HL-60/S4 treated with retinoic acid at 250 ng/mL for 4 days and 3 days (cell line): ENCODE measurements around the gene ZFP1.

Source experiments
- in situ Hi-C: fragments of 300-500 bp; cut with MboI; formaldehyde crosslinking; loops from 2 replicates; pipeline ENCODE4 v1.7.0; 2022; ENCODE audit warnings: low sequenced_read_pairs

The ZFP1 gene

DNA sequence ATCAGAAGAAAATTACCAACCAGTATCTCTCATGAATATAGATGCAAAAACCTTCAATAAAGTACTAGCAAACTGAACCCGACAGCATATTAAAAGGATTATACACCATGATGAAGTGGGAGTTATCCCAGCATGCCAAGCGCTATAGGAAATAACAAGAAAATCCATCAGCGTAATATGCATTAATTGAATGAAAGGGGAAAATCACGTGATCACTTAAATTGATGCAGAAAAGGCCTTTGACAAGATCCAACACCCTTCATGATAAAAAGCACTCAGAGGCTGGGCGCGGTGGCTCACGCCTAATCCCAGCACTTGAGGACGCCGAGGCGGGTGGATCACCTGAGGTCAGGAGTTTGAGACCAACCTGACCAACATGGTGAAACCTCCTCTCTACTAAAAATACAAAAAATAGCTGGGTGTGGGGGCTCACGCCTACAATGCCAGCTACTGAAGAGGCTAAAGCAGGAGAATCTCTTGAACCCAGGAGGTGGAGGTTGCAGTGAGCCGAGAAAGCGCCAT lies 53.8 kb downstream of the ZFP1 start:
- in situ Hi-C loops: loop anchor here (25.0 kb wide), 1 partner anchor 185 kb away; no protein-coding TSS in a partner anchor

DNA sequence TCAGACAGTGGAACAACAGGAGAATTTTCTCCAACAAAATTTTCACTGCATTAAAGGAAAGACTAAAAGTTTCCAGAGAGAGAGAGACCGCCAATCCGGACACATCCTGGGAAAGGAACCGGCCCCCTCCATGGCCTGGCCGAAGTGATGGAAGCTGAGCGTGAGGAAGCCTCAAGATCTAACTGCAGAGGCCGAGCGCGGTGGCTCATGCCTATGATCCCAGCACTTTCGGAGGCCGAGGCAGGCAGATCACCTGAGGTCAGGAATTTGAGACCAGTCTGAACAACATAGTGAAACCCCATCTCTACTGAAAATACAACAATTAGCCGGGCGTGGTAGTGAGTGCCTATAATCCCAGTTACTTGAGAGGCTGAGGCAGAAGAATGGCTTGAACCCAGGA lies 54.8 kb downstream of the ZFP1 start:
- in situ Hi-C loops: loop anchor here (25.0 kb wide), 1 partner anchor 184 kb away; no protein-coding TSS in a partner anchor

DNA sequence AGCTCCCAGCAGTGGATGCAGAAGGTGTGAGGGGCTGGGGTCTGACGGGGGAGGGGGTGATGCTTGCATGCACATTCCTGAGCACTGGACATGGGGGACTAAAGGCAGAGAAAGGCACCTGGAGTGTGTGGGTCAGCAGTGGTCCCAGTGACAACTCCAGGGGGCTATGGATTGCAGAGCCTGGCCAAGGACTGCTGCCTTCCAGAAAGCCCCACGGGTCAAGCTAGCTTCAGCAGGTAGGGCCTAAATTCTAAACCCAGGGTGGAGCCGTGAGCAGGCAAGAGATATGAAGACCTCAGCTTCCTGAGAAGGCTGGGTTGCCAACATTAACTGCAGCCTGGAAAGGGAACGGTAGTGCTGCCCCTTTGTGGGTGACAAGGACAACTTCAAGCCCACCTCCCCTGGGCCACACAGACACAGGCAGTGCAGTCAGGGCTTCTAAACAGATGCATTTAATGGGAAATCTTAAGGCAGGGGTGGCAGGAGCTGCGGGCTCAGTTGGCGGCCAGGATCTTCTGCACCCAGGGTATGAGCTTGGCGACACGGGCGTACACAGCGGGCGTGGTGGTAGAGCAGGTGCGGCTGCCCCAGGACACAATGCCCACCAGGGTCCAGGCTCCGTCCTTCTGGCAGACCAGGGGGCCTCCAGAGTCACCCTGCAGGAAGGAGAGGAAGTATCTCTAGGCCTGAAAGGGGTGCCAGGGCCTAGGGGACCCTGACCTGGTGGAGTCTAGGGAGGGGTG lies 55.5 kb downstream of the ZFP1 start:
- in situ Hi-C loops: loop anchor here (25.0 kb wide), 1 partner anchor 183 kb away; no protein-coding TSS in a partner anchor

DNA sequence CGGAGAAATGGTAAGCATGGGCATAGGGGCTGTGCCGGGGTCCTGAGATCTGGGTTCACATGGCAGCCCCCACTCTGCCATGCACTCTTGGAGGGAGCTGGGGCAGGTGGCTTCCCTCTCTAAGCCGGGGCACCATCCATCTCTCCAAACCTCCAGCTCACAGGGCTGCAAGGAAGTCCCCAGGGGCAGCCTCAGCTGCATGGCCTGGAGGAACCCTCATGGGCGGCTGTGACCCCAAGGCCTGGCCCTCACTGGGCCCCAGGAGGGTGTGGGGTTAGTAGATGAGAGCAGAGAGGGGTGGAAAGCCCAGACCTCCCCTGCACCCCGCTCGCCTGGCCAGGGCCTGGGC lies 56.1 kb downstream of the ZFP1 start:
- in situ Hi-C loops: loop anchor here (25.0 kb wide), 1 partner anchor 183 kb away; no protein-coding TSS in a partner anchor

DNA sequence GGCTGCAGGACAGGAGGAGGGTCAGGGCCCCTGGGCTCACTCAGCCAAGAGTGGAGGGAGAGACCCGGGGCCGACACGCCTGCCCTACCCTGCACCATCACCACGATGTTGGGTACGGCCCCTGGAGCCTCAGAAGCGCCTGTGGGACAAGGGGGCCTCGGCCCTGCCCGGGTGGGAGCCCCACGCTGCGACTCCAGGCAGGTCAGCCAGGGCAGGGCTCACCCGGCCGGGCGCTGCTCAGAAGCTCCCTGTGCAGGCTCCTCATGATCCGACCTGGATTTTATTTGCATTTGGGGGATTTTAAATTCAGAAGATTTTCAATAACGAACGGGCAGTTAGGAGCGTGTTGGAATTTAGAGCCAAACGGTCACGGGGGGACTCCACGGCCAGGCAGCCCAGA lies 56.6 kb downstream of the ZFP1 start:
- in situ Hi-C loops: loop anchor here (25.0 kb wide), 1 partner anchor 182 kb away; no protein-coding TSS in a partner anchor

DNA sequence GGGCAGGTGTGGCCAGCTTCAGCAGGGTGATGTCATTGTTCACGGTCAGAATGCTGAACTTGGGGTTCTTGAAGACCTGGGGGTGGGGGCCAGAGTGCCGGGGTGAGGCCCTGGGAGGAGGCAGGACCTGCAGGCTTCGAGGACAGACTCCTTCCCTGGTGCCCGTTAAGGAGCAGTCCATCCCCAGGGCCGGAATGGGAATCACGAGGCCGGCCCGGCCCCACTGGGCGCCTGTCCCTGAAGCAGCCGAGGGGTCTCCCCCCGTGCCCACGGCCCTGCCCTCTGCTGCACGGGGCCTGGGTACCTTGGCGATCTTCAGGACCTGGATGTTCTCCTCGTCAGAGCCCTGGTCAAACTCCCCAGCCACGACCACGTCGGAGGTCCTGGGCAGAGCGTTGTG lies 57.1 kb downstream of the ZFP1 start:
- in situ Hi-C loops: loop anchor here (25.0 kb wide), 1 partner anchor 182 kb away; no protein-coding TSS in a partner anchor

DNA sequence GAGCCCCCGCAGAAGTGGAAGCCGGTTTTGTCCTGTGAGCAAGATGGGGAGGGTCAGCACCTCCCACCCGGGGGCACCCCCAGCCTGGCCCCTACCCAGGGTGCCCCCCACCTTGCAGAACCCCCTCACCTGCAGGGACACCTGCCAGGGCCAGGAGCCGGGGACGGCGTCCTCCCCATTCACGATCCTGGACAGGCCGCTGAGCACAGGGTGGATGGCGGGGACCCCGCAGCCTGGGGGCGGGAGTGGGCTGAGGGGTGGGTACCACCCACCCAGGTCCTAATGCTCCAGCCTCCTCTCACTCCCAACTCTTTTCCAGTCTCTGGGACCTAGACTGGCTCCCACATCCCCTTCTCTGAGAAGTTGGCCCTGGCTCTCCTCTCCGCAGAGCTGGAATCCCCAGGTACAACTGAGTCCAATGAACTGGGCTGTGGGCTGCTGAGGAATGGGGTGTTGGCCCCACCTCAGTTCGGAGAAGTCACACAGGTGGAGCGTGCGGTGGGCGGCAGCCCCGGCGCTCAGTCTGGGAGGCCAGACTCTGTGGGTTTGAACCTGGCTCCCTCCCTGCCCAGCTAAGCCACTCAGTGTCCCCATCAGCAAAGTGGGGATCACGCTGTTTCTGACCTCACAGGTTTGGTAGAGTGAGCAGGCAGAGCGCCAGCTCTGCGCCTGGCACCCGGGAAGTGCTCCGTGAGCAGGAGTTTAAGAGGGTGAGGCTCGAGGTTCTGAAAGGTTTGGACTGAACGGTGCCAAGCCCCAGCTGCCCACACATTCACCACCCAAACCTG lies 57.8 kb downstream of the ZFP1 start:
- in situ Hi-C loops: loop anchor here (25.0 kb wide), 1 partner anchor 181 kb away; no protein-coding TSS in a partner anchor

DNA sequence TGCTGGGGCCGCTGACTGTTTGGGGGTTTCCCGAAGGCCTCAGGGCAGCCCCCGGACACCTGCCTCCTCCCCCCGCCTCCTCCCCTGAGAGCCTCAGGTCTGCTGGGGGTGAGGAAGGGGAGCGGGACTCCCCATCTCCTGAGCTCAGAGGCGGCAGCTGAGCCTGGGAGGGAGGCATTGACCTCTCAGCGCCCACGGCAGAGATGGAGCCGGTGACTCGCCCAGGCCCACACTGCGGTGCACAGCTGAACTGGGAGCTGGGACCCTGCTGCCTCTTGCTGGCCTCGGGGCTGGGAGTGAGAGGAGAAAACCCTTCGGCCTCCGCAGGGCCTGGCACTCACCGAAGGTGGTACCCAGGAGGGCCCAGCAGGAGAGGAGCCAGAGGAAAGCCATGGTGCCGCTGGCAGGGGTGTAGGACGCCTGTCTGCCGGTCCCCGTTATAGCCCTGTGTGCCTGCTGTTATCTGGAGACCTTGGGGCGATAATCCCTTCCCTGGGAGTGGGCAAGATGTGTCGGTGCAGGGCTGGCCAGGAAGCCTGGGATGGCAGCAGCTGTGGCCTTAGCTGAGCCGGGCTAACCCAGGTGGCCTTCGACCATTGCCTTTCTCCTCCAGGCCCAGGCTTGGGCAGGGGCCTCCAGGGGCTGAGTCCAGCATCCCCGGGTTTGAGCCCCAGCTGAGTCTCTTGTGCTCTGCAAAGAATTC lies 58.6 kb downstream of the ZFP1 start, which contains the start of gene CTRB2:
Gene CTRB2 (minus strand): TSS at position 413 of the 703 bp plus-strand sequence. CDS start 20 bp downstream, at position 393.
- in situ Hi-C loops: loop anchor here (25.0 kb wide), 1 partner anchor 180 kb away; no protein-coding TSS in a partner anchor

DNA sequence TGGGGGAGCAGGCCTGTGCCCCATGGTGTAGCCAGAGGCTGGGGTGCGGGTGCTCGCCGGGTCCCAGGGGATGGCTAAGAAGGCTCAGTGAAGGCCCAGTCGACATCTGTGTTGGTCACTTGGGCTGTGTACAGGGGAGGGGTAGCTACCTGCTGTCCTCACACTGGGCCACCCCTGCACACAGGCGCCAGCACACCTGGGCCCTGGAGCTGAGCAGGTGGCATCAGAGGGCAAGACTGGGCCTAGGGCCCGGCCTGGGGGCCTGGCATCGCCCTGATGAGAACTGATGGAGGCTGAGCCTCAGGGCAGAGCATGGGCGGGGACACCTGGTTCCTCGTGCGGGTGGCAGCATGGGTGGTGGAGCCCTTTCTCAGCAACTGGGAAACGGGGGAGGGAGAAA lies 59.5 kb downstream of the ZFP1 start:
- in situ Hi-C loops: loop anchor here (25.0 kb wide), 1 partner anchor 179 kb away; no protein-coding TSS in a partner anchor

DNA sequence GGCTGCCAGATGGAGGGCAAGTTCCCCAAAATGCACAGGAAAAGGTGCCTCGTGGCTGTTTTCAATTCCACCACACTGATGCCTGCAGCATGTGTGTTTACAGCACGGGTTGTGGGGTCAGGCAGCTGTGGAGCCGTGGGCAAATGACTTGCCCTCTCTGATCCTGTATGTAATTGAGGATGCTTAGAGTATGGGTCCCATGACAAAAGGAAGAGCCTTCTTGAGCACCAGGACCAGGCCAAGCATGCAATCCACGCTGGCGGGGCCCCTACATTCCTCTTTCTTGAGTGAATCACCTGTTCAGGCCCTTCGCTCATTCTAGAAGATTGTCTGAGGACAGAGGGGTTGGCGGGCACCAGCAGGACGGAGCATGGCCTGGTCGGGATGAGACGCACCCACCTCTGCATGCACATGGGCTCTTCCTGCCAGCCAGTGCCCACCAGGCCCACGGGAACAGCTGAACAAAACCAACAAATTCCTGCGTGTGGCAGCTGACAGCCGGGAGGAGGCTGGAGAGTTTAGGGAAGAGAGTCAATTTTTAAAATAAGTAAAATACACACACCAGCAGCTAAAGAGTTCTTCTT lies 60.0 kb downstream of the ZFP1 start:
- in situ Hi-C loops: loop anchor here (25.0 kb wide), 1 partner anchor 179 kb away; no protein-coding TSS in a partner anchor

DNA sequence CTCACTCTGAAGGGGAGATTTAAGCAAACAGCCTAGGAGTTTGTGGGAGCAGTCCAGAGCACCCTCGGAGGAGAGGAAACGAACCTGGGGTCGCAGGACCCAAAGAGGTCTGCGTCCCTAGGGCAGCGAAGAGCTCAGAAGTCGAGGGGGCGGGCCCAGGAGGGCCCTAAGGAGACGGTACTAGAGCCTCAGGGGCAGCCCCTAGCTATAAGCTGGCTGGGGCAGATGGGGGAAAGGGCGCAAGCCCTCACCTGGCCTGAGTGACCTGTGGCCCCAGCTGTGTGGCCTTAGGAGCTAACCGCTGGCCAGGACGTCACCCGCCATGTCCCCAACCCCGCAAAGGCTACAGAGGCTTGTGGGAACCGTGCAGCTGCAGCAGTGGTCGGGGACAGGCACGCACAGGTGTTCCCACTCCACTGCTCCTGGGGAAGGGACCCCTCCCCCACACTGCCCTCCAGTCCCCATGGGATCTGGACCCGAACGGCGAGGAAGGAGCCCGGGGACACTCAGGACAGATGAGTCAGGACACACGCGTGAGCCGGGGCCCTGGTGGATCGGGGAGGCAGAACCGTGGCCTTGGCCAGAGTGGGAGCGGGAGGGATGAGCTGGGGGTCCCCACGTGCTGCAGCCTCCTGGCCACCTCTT lies 60.7 kb downstream of the ZFP1 start:
- in situ Hi-C loops: loop anchor here (25.0 kb wide), 1 partner anchor 178 kb away; no protein-coding TSS in a partner anchor

DNA sequence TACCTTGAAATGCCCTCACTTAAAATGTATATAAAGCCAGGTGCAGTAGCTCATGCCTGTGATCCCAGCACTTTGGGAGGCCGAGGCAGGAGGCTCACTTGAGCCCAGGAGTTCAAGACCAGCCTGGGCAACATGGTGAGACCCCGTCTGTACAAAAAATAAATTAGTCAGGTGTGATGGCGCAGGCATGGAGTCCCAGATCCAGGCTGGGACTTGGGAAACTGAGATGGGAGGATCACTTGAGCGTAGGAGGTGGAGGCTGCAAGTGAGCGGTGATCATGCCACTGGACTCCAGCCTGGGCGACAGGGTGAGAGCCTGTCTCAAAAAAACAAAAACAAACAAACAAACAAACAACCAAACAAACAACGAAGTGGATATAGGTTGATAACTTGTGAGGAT lies 61.2 kb downstream of the ZFP1 start:
- in situ Hi-C loops: loop anchor here (25.0 kb wide), 1 partner anchor 178 kb away; no protein-coding TSS in a partner anchor

DNA sequence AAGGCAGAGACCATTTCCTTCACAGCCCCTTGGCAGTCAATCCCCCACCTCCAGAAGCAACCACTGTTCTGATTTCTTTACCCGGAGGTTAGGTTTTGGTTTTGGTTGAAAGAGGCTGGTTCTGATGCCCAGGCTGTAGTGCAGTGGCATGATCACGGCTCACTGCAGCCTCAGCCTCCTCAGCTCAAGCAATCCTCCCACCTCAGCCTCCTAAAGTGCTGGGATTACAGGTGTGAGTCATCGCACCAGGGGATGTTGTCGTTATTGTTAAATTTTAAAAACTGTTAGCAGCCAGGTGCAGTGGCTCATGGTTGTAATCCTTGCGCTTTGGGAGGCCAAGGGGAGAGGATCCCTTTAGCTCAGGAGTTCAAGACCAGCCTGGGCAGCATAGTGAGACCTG lies 61.6 kb downstream of the ZFP1 start:
- in situ Hi-C loops: loop anchor here (25.0 kb wide), 1 partner anchor 177 kb away; no protein-coding TSS in a partner anchor

DNA sequence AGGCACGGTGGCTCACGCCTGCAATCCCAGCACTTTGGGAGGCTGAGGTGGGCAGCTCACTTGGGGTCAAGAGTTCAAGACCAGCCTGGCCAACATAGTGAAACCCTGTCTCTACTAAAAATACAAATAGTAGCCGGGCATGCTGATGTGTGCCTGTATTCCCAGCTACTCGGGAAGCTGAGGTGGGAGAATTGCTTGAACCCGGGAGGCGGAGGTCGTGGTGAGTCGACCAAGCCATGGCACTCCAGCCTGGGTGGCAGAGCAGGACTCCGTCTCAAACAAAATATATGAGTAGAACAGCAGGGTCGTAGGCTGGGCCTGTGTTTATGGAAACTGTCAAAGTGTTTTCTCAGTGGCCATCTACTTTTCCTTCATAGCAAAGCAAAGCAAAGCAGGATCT lies 63.0 kb downstream of the ZFP1 start:
- in situ Hi-C loops: loop anchor here (25.0 kb wide), 1 partner anchor 176 kb away; no protein-coding TSS in a partner anchor

DNA sequence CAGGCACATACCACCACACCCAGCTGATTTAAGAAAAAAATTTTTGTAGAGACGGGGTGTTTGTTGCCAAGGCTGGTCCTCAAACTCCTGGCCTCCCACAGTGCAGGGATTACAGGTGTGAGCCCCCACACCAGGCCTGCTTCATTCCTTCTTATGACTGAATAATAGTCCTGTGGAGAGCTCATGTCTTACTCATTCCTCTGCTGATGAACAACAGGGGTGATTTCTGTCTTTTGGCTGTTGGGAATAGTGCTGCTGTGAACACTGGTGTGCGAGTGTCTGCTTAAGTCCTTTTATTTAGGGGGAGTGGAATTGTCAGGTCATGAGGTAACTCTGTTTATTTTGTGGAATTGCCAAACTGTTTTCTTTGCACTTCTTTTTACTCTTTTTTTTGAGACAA lies 67.8 kb downstream of the ZFP1 start:
- in situ Hi-C loops: loop anchor here (25.0 kb wide), 1 partner anchor 171 kb away; no protein-coding TSS in a partner anchor

DNA sequence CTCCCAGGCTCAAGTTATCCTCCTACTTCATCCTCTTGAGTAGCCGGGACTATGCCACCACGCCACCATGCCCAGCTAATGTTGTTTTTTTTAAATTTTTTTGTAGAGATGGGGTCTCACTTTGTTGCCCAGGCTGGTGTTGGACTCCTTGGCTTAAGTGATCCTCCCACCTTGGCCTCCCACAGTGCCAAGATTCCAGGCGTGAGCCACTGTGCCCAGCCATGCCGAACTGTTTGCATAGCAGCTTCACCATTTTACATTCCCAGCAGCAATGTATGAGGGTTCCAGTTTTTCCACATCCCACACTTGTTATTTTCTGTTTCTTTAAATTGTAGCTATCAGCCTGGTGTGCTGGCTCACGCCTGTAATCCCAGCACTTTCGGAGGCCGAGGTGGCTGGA lies 68.3 kb downstream of the ZFP1 start:
- in situ Hi-C loops: loop anchor here (25.0 kb wide), 1 partner anchor 171 kb away; no protein-coding TSS in a partner anchor

DNA sequence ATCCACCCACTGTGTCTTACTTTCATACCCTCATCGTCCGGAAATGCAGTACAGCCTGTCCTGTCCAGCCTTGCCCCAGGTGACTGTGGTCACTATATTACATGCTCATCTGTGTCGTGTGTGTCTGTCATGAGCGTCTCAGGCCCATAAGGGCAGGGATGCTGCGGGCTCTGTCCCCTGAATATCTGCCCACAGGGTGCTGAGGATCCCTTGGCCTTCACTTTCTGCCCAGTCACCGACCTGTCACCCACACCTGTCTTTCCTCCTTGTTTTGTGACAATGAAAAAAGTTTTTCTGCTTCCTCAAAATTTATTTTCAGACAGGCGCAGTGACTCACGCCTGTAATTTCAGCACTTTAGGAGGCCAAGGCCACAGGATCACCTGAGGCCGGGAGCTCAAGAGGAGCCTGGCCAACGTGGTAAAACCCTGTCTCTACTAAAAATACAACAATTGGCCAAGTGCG lies 69.1 kb downstream of the ZFP1 start:
- in situ Hi-C loops: loop anchor here (25.0 kb wide), 1 partner anchor 170 kb away; no protein-coding TSS in a partner anchor

DNA sequence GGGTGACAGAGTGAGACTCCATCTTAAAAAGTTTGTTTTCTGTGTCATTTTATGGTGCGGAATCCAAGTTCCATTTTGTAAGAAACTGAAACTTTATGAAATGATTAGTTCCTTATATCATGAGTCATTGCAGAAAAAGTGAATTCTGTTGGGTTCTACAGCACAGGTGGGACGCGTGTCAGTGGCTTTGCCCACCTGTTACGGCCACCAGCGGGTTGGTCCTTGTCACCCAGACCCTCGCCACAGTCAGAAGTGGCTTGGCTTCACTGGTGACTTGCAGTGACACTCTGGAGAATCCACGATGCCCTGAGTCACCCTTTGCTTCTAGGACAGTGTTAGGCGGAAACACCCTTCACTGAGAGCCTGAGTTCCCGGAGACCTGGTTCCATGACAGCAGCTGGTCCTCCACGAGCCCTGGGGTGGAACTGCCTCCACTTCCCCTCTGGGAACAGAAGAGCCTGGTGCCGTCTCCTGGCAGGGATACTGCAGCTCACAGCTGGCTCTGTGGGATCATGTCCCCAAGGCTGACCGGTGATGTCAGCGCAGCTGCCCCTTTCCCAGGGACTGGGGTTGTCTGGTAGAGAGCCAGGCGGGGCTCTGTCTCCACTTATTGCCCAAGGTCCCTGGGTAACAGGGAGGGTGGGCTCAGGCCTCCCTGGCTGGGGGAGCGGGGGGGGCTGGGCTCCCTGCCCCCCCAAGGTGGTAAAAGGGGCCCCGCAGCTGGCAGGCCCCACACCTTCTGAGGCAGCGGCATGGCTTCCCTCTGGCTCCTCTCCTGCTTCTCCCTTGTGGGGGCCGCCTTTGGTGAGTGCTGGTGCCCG lies 70.1 kb downstream of the ZFP1 start, which contains the start of gene CTRB1:
Gene CTRB1 (plus strand): TSS at position 733 of the 821 bp plus-strand sequence. CDS start 20 bp downstream, at position 753.
- in situ Hi-C loops: loop anchor here (25.0 kb wide), 1 partner anchor 169 kb away; no protein-coding TSS in a partner anchor
